ENCODE results near the gene INS. TPM values are rescaled to one million over a fixed set of nuclear protein-coding genes. Genes with fewer than 3 reads are reported as not detected.

Gene INS
- polyA plus RNA-seq, 2 of the 4 experiments (the other 2 are of a cell fraction): not detected

DNA sequence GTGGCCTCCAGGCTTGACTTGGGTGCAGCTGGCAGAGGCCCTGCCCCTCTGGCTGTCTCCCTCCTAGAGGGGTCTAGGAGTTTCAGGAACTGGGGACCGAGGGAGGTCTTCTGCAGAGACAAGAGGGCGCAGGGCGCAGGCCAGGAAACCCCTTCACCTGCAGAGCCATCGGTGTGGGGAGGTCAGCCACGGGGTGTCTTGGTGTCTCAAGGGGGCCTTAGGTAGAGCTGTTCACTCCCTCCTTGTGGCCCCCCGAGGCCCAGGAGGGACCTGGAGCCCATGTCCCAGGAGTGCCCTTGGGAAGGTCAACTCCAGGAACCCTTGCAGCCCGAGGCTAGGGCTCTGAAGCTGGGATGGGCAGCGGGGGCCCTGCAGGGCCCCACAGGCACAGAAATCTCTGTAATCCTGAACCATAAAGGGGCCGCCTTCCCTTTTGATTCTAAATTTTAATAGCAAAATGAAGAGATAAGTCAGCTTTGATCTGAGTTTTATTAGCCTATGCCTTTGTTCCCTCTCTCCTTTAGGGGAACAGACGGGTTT, 42.0 kb upstream of the INS start (continued):
- TF ChIP-seq, protein P1, sequence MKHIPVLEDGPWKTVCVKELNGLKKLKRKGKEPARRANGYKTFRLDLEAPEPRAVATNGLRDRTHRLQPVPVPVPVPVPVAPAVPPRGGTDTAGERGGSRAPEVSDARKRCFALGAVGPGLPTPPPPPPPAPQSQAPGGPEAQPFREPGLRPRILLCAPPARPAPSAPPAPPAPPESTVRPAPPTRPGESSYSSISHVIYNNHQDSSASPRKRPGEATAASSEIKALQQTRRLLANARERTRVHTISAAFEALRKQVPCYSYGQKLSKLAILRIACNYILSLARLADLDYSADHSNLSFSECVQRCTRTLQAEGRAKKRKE (CRISPR knock-in tag; IDR thresholded peaks at IDR 0.05; ENCODE audit: low read depth): no peak

DNA sequence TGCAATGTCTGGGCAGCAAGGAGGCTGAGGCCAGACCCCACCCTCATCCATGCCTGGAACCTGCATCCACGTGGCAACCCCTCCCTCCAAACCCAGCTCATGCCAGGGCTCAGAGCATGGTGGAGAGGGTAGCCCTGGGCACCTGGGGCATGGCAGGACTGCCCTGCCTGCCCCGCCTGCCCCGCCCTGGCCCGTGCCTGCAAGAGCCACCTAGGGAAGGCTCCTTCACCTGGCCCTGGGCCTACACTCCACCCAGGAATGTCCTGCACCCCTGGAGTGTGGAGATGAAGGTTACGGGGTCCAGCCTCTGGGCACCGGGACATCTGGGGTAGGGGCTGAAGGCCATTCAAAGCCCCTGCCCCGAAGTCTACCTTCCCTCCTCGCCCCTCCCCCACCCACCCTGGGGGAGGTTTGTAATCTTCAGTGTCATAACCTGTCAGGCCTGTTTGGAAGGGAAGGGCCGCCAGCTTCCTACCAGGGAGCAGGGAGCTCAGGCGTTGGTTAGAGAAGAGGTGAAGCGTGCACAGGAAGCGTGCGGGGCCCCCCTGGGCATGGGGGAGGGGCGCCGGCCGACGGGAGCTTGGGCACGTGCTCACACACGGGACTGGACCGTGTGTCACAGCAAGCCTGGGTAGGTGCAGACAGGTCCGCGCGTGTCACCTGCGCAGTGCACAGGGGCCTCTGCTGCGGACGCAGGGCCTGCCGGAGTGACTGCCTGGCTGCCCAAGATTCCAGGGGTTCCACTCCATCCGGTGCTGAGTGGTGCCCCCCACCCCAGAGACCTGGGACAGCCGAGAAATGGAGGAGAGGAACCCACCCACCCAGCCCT, 41.3 kb upstream of the INS start:
- no peak for DNase-seq (ENCODE audit: low read depth in 1 of 2, low spot score in 1 of 2)

DNA sequence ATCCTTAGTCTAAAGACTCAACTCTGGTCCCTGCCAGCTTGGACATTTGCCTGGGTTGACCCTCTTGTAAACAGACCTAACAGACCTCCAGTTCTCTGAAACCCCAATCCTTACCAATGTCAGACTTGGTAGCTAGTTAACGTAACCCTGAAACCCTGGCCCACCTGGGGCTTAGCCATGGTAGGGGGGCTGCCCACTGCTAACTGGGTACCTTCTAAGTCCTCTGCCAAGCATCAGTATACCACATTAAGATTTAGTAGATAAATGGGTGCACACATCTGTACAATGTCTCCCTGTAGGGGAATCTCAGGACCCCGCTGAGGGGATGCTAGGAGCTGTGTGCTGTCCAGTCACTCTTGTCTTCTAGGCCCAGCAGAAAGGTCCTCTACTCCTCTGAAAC, 40.5 kb upstream of the INS start:
- ATAC-seq (no peak), DNase-seq (ENCODE audit: low read depth in 1 of 2, low spot score in 1 of 2) (no peak), FAIRE-seq (no peak)
- Histone ChIP-seq H3K27ac (no peak overlapping the region), H3K9me3 (no peaks in the 10 kb centered on the region), H3K4me2 (no peak overlapping the region), H3K4me3 (no peak overlapping the region), H3K4me1 (no peaks in the 10 kb centered on the region)
- ChIA-PET CTCF (interaction anchor here (0.6 to 7.5 kb wide), 6 partner anchors 45 to 330 kb away, joined by 3 to 138 read pairs (median 8); partner anchors contain the start of genes C11orf21 and TSPAN32), POLR2A (no interaction called here)
- TF ChIP-seq GATA3 (IDR thresholded peaks at IDR 0.05; ENCODE audit: borderline replicate concordance) (no peak), NR3C1 (IDR thresholded peaks at IDR 0.05) (no peak), HOXB5 (CRISPR knock-in tag; IDR thresholded peaks at IDR 0.05) (no peak), CHD2 (IDR thresholded peaks at IDR 0.05; ENCODE audit: low read length, partially characterized antibody) (no peak)
- TF ChIP-seq, protein P1 (CRISPR knock-in tag; IDR thresholded peaks at IDR 0.05; ENCODE audit: low read depth): no peak
- TF ChIP-seq, protein P2, sequence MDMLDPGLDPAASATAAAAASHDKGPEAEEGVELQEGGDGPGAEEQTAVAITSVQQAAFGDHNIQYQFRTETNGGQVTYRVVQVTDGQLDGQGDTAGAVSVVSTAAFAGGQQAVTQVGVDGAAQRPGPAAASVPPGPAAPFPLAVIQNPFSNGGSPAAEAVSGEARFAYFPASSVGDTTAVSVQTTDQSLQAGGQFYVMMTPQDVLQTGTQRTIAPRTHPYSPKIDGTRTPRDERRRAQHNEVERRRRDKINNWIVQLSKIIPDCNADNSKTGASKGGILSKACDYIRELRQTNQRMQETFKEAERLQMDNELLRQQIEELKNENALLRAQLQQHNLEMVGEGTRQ (IDR thresholded peaks at IDR 0.05): no peak
- 58% methylated on average over 2 of the region's 2 CpGs for WGBS (ENCODE audit: missing lambda C conversion rate)

More for the DNA sequence above, 41.3 kb upstream of the INS start:
- no peaks in the 10 kb centered on the region for H3K4me1 ChIP-seq
- FAIRE-seq (no peak), ATAC-seq (no peak)
- H3K4me3 ChIP-seq: no peak overlapping the region
- POLR2A ChIA-PET: no interaction called here
- WGBS (ENCODE audit: missing lambda C conversion rate): 38% methylated on average over 7 of the region's 29 CpGs
- no peak overlapping the region for H3K4me2 ChIP-seq
- CTCF ChIA-PET: interaction anchor here (1.0 to 7.5 kb wide), 6 partner anchors 9 to 221 kb away, joined by 3 to 138 read pairs (median 6); partner anchors contain the start of genes C11orf21 and TSPAN32
- no peaks in the 10 kb centered on the region for H3K9me3 ChIP-seq
- no peak overlapping the region for H3K27ac ChIP-seq
- TF ChIP-seq ZSCAN20 (CRISPR knock-in tag; IDR thresholded peaks at IDR 0.05): no peak
- no peak for TF ChIP-seq ZC3H11A (IDR thresholded peaks at IDR 0.05)
- TF ChIP-seq JUNB (IDR thresholded peaks at IDR 0.05): no peak
- no peak for TF ChIP-seq NFE2L2 (conservative IDR thresholded peaks at IDR 0.05; ENCODE audit: low read length)
- TF ChIP-seq CEBPB (IDR thresholded peaks at IDR 0.05): no peak
- no peak for TF ChIP-seq RAD21 (conservative IDR thresholded peaks at IDR 0.05 in 1 of 2, IDR thresholded peaks at IDR 0.05 in 1 of 2)
- no peak for TF ChIP-seq JUN (IDR thresholded peaks at IDR 0.05)
- no peak for TF ChIP-seq ESRRA (IDR thresholded peaks at IDR 0.05; ENCODE audit: borderline replicate concordance, low read length)
- no peak for TF ChIP-seq MYC (IDR thresholded peaks at IDR 0.05; ENCODE audit: borderline replicate concordance, low read length)
- no peak for TF ChIP-seq RNF2 (IDR thresholded peaks at IDR 0.05; ENCODE audit: borderline replicate concordance, low read depth)
- no peak for TF ChIP-seq EHMT2 (IDR thresholded peaks at IDR 0.05; ENCODE audit: low read depth)
- no peak for TF ChIP-seq SMC3 (IDR thresholded peaks at IDR 0.05)
- TF ChIP-seq, protein P3, sequence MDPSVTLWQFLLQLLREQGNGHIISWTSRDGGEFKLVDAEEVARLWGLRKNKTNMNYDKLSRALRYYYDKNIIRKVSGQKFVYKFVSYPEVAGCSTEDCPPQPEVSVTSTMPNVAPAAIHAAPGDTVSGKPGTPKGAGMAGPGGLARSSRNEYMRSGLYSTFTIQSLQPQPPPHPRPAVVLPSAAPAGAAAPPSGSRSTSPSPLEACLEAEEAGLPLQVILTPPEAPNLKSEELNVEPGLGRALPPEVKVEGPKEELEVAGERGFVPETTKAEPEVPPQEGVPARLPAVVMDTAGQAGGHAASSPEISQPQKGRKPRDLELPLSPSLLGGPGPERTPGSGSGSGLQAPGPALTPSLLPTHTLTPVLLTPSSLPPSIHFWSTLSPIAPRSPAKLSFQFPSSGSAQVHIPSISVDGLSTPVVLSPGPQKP (IDR thresholded peaks at IDR 0.05; ENCODE audit: low read depth, low read length): no peak
- TF ChIP-seq, protein P4, sequence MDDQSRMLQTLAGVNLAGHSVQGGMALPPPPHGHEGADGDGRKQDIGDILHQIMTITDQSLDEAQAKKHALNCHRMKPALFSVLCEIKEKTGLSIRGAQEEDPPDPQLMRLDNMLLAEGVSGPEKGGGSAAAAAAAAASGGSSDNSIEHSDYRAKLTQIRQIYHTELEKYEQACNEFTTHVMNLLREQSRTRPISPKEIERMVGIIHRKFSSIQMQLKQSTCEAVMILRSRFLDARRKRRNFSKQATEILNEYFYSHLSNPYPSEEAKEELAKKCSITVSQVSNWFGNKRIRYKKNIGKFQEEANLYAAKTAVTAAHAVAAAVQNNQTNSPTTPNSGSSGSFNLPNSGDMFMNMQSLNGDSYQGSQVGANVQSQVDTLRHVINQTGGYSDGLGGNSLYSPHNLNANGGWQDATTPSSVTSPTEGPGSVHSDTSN (IDR thresholded peaks at IDR 0.05): no peak

Measured in A549 (cell line).